Measurements from ENCODE around the gene TMEM209. TPM values are rescaled to one million over a fixed set of nuclear protein-coding genes. Genes with fewer than 3 reads are reported as not detected.

The TMEM209 gene
- total and polyA plus RNA-seq, 2 experiments from 2014 or later = 11.7 to 18.3 TPM

DNA sequence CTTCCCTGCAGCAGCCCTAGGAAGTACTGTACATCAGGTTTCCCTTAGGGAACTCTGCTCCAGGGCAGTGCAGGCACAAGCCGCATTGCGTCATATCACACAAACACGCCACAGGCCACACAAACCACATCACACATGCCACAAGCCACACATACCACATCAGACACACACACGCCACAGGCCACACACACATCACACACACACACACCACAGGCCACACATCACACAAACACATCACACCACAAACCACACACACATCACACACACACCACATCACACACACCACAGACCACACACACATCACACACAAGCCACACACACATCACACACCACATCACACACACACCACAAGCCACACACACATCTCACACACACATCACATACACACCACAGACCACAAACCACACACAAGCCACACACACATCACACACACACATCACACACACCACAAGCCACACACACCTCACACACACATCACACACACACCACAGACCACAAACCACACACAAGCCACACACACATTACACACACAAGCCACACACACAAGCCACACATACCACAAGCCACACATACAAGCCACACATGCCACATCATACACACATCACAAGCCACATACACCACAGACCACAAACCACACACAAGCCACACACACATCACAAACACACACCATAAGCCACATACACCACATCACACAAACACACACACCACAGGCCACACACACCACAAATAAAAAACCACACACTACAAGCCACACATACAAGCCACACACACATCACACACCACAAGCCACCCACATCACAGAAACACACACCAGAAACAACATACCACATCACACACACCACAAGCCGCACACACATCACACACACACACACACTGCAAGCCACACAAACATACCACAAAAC is 53.4 kb downstream of the TMEM209 start:
- no peaks in the 10 kb centered on the region for H3K27me3 ChIP-seq (replicated peaks; ENCODE audit: insufficient read depth)
- no peaks in the 10 kb centered on the region for H3K9me3 ChIP-seq (ENCODE audit: low read depth)
- H3K9ac ChIP-seq = no peak overlapping the region
- H4K20me1 ChIP-seq (ENCODE audit: insufficient read depth) = no peaks in the 10 kb centered on the region
- no peaks in the 10 kb centered on the region for H3K79me2 ChIP-seq (ENCODE audit: insufficient read depth)
- WGBS, 2 experiments (ENCODE audit: low coverage in 1 of 2, low lambda C conversion rate in 2 of 2, missing lambda C conversion rate in 2 of 2) = 90 to 92% methylated on average over 5 of the region's 5 CpGs
- in situ Hi-C loops (cut with MboI) = no loop called here
- H3K4me3 ChIP-seq = no peak overlapping the region
- DNase-seq = peak; percentile 35
- no peaks in the 10 kb centered on the region for H3F3A ChIP-seq (ENCODE audit: insufficient read depth)
- no peak overlapping the region for H3K27ac ChIP-seq
- H3K4me2 ChIP-seq (ENCODE audit: unreplicated experiment) = no peak overlapping the region
- no peaks in the 10 kb centered on the region for H3K4me1 ChIP-seq (ENCODE audit: insufficient read depth)
- no peaks in the 10 kb centered on the region for H3K9me2 ChIP-seq (ENCODE audit: insufficient read depth)
- no peak overlapping the region for H2AFZ ChIP-seq
- TF ChIP-seq EZH2phosphoT487 (IDR thresholded peaks at IDR 0.05; ENCODE audit: insufficient read depth, low read depth) (no peak), EZH2 (IDR thresholded peaks at IDR 0.05; ENCODE audit: insufficient read depth, poor library complexity, severe bottlenecking) (no peak)
- H3K36me3 ChIP-seq (ENCODE audit: low read depth) = no peaks in the 10 kb centered on the region

- H3K9ac ChIP-seq = no peak overlapping the region
- no peaks in the 10 kb centered on the region for H3K9me3 ChIP-seq (ENCODE audit: low read depth)
- no peak overlapping the region for H3K4me3 ChIP-seq
- H3K27me3 ChIP-seq (replicated peaks; ENCODE audit: insufficient read depth) = no peaks in the 10 kb centered on the region
- TF ChIP-seq EZH2phosphoT487 (IDR thresholded peaks at IDR 0.05; ENCODE audit: insufficient read depth, low read depth) (no peak), EZH2 (IDR thresholded peaks at IDR 0.05; ENCODE audit: insufficient read depth, poor library complexity, severe bottlenecking) (no peak)
- H3K27ac ChIP-seq = no peak overlapping the region
- H3K9me2 ChIP-seq (ENCODE audit: insufficient read depth) = no peaks in the 10 kb centered on the region
- 0 out of 2 replicates have a peak, but pooled peaks cover 3% of the 10 kb centered on the region for H3F3A ChIP-seq (ENCODE audit: insufficient read depth)
- H2AFZ ChIP-seq = no peak overlapping the region
- H3K36me3 ChIP-seq (ENCODE audit: low read depth) = no peaks in the 10 kb centered on the region
- 92 to 94% methylated on average over 11 of the region's 11 CpGs for WGBS, 2 experiments (ENCODE audit: low coverage in 1 of 2, low lambda C conversion rate in 2 of 2, missing lambda C conversion rate in 2 of 2)
- no peak for DNase-seq
- no peaks in the 10 kb centered on the region for H3K79me2 ChIP-seq (ENCODE audit: insufficient read depth)
- H4K20me1 ChIP-seq (ENCODE audit: insufficient read depth) = no peaks in the 10 kb centered on the region
- no peak overlapping the region for H3K4me2 ChIP-seq (ENCODE audit: unreplicated experiment)
- in situ Hi-C loops (cut with MboI) = no loop called here
- H3K4me1 ChIP-seq (ENCODE audit: insufficient read depth) = no peaks in the 10 kb centered on the region
These were observed 54.6 kb downstream of the TMEM209 start for GRCh38 chr7:130150587-130150986.

- Histone ChIP-seq H3K9me2 (ENCODE audit: insufficient read depth) (no peaks in the 10 kb centered on the region), H2AFZ (no peak overlapping the region), H3K36me3 (ENCODE audit: low read depth) (no peaks in the 10 kb centered on the region), H3K9ac (no peak overlapping the region), H3K4me2 (ENCODE audit: unreplicated experiment) (no peak overlapping the region), H3F3A (ENCODE audit: insufficient read depth) (peaks cover 7% of the 10 kb centered on the region; the same call in 1 of the 2 replicates), H3K4me1 (ENCODE audit: insufficient read depth) (peaks cover 6% of the 10 kb centered on the region), H4K20me1 (ENCODE audit: insufficient read depth) (no peaks in the 10 kb centered on the region), H3K79me2 (ENCODE audit: insufficient read depth) (no peaks in the 10 kb centered on the region), H3K4me3 (no peak overlapping the region), H3K9me3 (ENCODE audit: low read depth) (no peaks in the 10 kb centered on the region), H3K27ac (no peak overlapping the region), H3K27me3 (replicated peaks; ENCODE audit: insufficient read depth) (no peaks in the 10 kb centered on the region)
- no peak for TF ChIP-seq EZH2 (IDR thresholded peaks at IDR 0.05; ENCODE audit: insufficient read depth, poor library complexity, severe bottlenecking)
- TF ChIP-seq EZH2phosphoT487 (IDR thresholded peaks at IDR 0.05; ENCODE audit: insufficient read depth, low read depth) = no peak
- in situ Hi-C loops (cut with MboI) = no loop called here
- 60 to 64% methylated on average over 17 to 20 of the region's 20 CpGs for WGBS, 2 experiments (ENCODE audit: low coverage in 1 of 2, low lambda C conversion rate in 2 of 2, missing lambda C conversion rate in 2 of 2)
- no peak for DNase-seq
These were observed 55.7 kb downstream of the TMEM209 start for GRCh38 chr7:130149281-130150139.

GRCh38 chr7:130148561-130148960 is 56.6 kb downstream of the TMEM209 start:
- Histone ChIP-seq H3F3A (ENCODE audit: insufficient read depth) (peaks cover 7% of the 10 kb centered on the region; the same call in 1 of the 2 replicates), H3K9ac (no peak overlapping the region), H2AFZ (no peak overlapping the region), H3K4me2 (ENCODE audit: unreplicated experiment) (no peak overlapping the region), H3K9me2 (ENCODE audit: insufficient read depth) (no peaks in the 10 kb centered on the region), H3K79me2 (ENCODE audit: insufficient read depth) (no peaks in the 10 kb centered on the region), H3K27me3 (replicated peaks; ENCODE audit: insufficient read depth) (no peaks in the 10 kb centered on the region), H4K20me1 (ENCODE audit: insufficient read depth) (no peaks in the 10 kb centered on the region), H3K27ac (no peak overlapping the region), H3K9me3 (ENCODE audit: low read depth) (no peaks in the 10 kb centered on the region), H3K4me1 (ENCODE audit: insufficient read depth) (peaks cover 16% of the 10 kb centered on the region), H3K36me3 (ENCODE audit: low read depth) (no peaks in the 10 kb centered on the region), H3K4me3 (no peak overlapping the region)
- WGBS, 2 experiments (ENCODE audit: low coverage in 1 of 2, low lambda C conversion rate in 2 of 2, missing lambda C conversion rate in 2 of 2) = 56% methylated on average over 9 of the region's 9 CpGs
- TF ChIP-seq EZH2 (IDR thresholded peaks at IDR 0.05; ENCODE audit: insufficient read depth, poor library complexity, severe bottlenecking) = no peak
- TF ChIP-seq EZH2phosphoT487 (IDR thresholded peaks at IDR 0.05; ENCODE audit: insufficient read depth, low read depth) = no peak
- DNase-seq = no peak
- in situ Hi-C loops (cut with MboI) = no loop called here
